ENCODE results near the gene DTYMK.

DNA sequence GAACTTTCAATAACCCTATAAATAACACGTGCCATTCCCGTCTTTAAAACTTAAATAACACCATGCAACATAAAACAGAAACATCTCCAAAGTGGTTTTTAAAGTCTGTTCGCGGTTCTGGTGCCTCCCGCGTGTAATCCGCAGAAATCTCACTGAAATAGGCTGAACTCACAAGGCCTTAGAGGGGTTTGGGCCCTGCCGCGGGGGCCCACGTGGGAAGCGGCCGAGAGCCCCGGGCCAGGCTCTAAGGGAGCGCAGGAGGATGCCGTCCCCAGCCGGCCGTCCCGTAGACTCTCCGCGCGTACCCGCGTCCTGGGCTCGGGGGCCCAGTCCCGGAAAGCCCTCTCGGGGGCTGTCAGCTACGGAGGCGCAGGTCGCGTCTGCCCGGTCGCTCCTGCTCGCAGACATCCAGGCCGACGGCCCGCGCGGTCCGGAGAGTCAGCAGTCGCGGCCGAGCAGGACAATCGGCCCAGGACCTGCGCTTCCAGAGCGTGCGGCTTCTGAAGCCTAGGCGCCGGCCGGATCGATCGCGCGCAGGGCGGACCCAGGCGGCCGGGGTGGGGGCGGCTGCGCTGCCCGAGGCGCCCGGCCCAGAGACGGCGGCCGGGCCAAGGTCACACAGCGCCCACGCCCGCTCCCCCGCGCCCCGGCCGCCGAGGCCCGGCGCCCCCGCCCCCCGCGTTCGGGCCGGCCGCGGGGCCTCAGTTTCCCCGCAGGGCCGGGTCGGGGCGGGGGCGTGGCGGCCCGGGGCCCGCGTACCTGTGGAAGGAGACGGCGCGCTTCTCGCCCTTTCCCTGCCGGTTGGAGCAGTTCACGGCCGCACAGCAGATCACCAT is 50.2 kb downstream of the DTYMK start:
- TF ChIP-seq, protein P1, sequence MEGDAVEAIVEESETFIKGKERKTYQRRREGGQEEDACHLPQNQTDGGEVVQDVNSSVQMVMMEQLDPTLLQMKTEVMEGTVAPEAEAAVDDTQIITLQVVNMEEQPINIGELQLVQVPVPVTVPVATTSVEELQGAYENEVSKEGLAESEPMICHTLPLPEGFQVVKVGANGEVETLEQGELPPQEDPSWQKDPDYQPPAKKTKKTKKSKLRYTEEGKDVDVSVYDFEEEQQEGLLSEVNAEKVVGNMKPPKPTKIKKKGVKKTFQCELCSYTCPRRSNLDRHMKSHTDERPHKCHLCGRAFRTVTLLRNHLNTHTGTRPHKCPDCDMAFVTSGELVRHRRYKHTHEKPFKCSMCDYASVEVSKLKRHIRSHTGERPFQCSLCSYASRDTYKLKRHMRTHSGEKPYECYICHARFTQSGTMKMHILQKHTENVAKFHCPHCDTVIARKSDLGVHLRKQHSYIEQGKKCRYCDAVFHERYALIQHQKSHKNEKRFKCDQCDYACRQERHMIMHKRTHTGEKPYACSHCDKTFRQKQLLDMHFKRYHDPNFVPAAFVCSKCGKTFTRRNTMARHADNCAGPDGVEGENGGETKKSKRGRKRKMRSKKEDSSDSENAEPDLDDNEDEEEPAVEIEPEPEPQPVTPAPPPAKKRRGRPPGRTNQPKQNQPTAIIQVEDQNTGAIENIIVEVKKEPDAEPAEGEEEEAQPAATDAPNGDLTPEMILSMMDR (IDR thresholded peaks at IDR 0.05) = no peak
- no peak for TF ChIP-seq POLR2A (IDR thresholded peaks at IDR 0.05)
